ENCODE data around the gene DKK1.

Gene DKK1

GRCh38 chr10:52331638-52332364, 17.7 kb downstream of the DKK1 start:
- H3K4me3 ChIP-seq (ENCODE audit: low read length), result no peak overlapping the region
- DNase-seq (ENCODE audit: low read depth), result no peak
- no peak for TF ChIP-seq CTCF (conservative IDR thresholded peaks at IDR 0.05; ENCODE audit: low read length)

- H3K4me3 ChIP-seq (ENCODE audit: low read length), result no peak overlapping the region
- no peak for DNase-seq (ENCODE audit: low read depth)
- TF ChIP-seq CTCF (conservative IDR thresholded peaks at IDR 0.05; ENCODE audit: low read length), result no peak
Measured at GRCh38 chr10:52332815-52333214, 18.7 kb downstream of the DKK1 start.

GRCh38 chr10:52334595-52334994, 20.5 kb downstream of the DKK1 start:
- no peak for DNase-seq (ENCODE audit: low read depth)
- no peak overlapping the region for H3K4me3 ChIP-seq (ENCODE audit: low read length)
- TF ChIP-seq CTCF (conservative IDR thresholded peaks at IDR 0.05; ENCODE audit: low read length), result no peak

- no peak overlapping the region for H3K4me3 ChIP-seq (ENCODE audit: low read length)
- no peak for DNase-seq (ENCODE audit: low read depth)
- no peak for TF ChIP-seq CTCF (conservative IDR thresholded peaks at IDR 0.05; ENCODE audit: low read length)
Measured at GRCh38 chr10:52335665-52336064, 21.6 kb downstream of the DKK1 start.

GRCh38 chr10:52337225-52337624, 23.1 kb downstream of the DKK1 start:
- no peak for TF ChIP-seq CTCF (conservative IDR thresholded peaks at IDR 0.05; ENCODE audit: low read length)
- DNase-seq (ENCODE audit: low read depth), result no peak
- no peak overlapping the region for H3K4me3 ChIP-seq (ENCODE audit: low read length)

- DNase-seq (ENCODE audit: low read depth), result no peak
- TF ChIP-seq CTCF (conservative IDR thresholded peaks at IDR 0.05; ENCODE audit: low read length), result no peak
- no peak overlapping the region for H3K4me3 ChIP-seq (ENCODE audit: low read length)
Measured at GRCh38 chr10:52343439-52343838, 29.4 kb downstream of the DKK1 start.

All from AG10803 (cell line).